ENCODE measurements around the gene CHSY1. TPM values are rescaled to one million over a fixed set of nuclear protein-coding genes. Genes with fewer than 3 reads are reported as not detected.

CHSY1 gene
- total RNA-seq, 4 donors from 2014 or later = 25.6 to 62.8 (median 46.0) TPM

DNA sequence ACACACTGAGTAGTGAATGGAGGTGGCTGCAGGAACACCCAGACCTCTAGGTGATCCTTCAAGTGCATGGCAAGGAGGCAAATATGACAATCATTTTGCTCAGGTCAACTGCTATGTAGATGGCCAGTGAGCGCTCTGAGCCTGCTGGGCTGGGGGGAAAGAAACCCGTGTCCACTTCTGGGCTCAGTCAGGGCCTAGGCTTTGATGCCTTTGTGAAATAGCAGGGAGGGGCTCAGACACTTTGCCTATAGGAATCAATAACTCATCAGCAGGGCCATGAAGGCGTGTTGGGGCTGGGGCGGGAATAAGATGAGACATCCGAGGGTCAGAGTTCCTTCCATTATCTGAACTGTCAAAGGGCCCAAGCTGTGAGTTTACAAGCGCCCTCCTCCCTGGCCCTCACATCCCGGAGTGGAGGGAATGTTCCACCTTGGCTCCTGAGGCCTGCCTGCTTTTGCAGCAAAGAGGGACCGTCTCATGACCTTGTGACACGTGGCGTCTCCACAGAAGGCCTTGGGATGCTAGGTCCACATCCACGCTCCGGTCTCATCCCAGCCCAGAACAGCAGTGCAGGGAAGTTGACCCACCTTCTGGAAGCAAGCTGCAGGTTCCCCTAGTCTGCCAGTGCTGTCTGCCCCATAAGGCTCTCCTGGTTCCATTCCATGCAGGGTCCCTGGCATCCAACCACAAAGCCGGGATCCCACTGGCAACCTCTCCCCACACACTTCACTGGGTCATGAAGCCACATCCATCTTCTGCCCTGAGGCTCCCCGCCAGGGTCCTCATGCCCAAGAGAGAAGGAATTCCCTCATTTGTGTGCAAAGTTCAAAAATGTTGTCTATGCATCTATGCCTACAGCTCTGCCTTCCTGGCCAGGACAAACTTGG is 78.4 kb downstream of the CHSY1 start:
- H3K36me3 ChIP-seq = no peaks in the 10 kb centered on the region
- H3K4me1 ChIP-seq = no peaks in the 10 kb centered on the region
- intact Hi-C loops (cut with DNase I; ENCODE audit: low total_unique reads) = no loop called here
- no peaks in the 10 kb centered on the region for H3K9me3 ChIP-seq
- H3K27ac ChIP-seq = no peak overlapping the region
- H3K4me3 ChIP-seq = no peak overlapping the region
- no peaks in the 10 kb centered on the region for H3K27me3 ChIP-seq
- DNase-seq = no peak
- TF ChIP-seq POLR2A (IDR thresholded peaks at IDR 0.05) = no peak
- TF ChIP-seq, protein P1, sequence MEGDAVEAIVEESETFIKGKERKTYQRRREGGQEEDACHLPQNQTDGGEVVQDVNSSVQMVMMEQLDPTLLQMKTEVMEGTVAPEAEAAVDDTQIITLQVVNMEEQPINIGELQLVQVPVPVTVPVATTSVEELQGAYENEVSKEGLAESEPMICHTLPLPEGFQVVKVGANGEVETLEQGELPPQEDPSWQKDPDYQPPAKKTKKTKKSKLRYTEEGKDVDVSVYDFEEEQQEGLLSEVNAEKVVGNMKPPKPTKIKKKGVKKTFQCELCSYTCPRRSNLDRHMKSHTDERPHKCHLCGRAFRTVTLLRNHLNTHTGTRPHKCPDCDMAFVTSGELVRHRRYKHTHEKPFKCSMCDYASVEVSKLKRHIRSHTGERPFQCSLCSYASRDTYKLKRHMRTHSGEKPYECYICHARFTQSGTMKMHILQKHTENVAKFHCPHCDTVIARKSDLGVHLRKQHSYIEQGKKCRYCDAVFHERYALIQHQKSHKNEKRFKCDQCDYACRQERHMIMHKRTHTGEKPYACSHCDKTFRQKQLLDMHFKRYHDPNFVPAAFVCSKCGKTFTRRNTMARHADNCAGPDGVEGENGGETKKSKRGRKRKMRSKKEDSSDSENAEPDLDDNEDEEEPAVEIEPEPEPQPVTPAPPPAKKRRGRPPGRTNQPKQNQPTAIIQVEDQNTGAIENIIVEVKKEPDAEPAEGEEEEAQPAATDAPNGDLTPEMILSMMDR (IDR thresholded peaks at IDR 0.05) = no peak

DNA sequence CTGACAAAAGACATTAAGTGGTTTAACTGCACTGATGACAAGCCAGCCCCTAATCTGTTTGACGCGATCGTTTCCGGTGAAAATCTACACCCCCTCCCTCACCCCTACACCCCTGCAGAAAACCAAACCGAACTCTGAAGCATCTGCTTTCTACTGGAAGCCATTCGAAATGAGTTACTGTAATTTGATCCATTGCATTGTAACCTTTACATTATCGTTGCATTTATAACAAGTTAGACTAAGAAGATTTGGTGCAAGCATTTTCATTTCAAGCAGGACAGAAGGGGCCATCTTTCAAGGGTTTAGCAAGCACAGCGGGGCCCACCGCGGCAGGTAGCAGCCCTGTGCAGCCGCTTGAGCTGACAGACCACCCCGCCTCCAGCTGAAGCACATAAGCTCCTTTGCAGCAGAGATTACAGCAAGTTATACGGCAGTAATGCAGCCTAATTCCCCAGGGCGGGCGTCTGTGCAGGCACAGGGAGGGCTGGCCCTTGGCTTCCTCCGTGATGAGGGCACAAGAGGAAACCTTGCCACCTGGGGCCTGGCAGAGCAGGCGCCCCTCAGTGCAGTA is 79.3 kb downstream of the CHSY1 start:
- intact Hi-C loops (cut with DNase I; ENCODE audit: low total_unique reads) = no loop called here
- DNase-seq = no peak
- no peaks in the 10 kb centered on the region for H3K36me3 ChIP-seq
- no peak overlapping the region for H3K27ac ChIP-seq
- H3K4me1 ChIP-seq = no peaks in the 10 kb centered on the region
- TF ChIP-seq, protein P1 (IDR thresholded peaks at IDR 0.05) = no peak
- TF ChIP-seq POLR2A (IDR thresholded peaks at IDR 0.05) = no peak
- no peaks in the 10 kb centered on the region for H3K9me3 ChIP-seq
- no peak overlapping the region for H3K4me3 ChIP-seq
- no peaks in the 10 kb centered on the region for H3K27me3 ChIP-seq

DNA sequence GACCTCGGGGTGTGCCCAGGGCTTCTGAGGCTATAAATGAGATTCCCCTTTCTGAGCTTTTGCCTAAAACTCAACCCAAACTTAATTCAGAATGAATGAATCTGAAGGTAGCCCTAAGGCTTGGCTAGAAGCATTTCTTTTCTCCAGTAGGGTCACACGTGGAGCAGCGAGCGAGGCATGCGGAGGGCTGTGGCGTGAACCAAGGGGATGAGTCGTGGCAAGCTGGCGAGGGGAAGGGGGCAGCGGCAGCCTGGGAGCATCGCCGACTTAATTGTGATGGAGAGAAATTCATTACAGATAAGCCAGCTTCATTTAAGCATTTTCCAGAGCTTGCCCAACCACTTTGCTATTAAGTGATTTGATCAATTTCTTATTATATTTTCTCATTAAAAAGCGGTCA is 79.9 kb downstream of the CHSY1 start:
- no peaks in the 10 kb centered on the region for H3K36me3 ChIP-seq
- no peaks in the 10 kb centered on the region for H3K27me3 ChIP-seq
- H3K27ac ChIP-seq = no peak overlapping the region
- intact Hi-C loops (cut with DNase I; ENCODE audit: low total_unique reads) = no loop called here
- H3K4me1 ChIP-seq = no peaks in the 10 kb centered on the region
- peaks cover 0 to under 1% of the 10 kb centered on the region in 2 donors for H3K9me3 ChIP-seq
- H3K4me3 ChIP-seq = no peak overlapping the region
- TF ChIP-seq, protein P1 (IDR thresholded peaks at IDR 0.05) = no peak
- TF ChIP-seq POLR2A (IDR thresholded peaks at IDR 0.05) = no peak
- no peak for DNase-seq

DNA sequence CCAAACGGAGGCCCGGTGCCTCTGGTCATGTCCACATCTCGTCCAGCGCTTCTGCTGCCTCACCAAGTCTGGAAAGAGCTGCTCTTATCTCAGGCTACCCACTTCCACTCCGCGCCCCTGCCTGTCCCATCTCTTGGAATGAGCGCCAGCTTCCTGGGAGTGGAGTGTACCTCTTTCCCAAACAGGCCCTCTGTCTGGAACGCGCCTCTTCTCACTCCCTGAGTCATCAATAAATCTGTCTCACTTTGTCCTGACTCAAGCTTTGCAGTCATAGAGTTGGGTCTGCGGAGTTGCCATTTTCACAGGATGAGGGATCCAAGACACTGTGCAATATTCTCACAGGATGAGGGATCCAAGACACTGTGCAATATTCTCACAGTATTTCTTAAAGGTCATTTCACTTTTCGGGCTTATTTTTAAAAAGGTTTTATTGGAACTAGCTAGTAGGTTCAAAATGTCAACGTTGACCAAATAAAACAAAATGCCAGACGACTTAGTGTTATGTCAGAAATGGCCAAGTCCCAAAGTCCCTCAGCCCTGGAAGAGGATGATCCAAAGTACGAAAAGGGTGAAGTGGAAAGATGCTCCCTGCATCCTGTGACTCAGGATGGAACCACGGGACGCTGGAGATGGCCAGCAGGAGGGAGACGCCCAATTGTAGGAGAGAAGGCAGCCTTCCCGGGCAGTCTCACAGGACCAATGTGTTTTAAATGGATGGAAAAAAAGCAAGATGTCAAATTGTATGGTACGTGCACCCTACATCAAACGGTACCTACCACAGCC is 81.1 kb downstream of the CHSY1 start:
- peak; percentile 70 for DNase-seq
- intact Hi-C loops (cut with DNase I; ENCODE audit: low total_unique reads) = no loop called here

More for the DNA sequence above, 81.1 kb downstream of the CHSY1 start:
- Histone ChIP-seq H3K36me3 (no peaks in the 10 kb centered on the region), H3K9me3 (peaks cover 0 to 10% of the 10 kb centered on the region in 2 donors), H3K4me1 (no peaks in the 10 kb centered on the region), H3K4me3 (no peak overlapping the region), H3K27me3 (no peaks in the 10 kb centered on the region), H3K27ac (peak overlapping the region; percentile 46 to 48)
- no peak for TF ChIP-seq POLR2A (IDR thresholded peaks at IDR 0.05)
- TF ChIP-seq, protein P1 (IDR thresholded peaks at IDR 0.05) = no peak

Data from uterus (tissue), 4 donors.